Left colon (tissue), 2 donors: ENCODE measurements around the gene SYNC. TPM values are rescaled to one million over a fixed set of nuclear protein-coding genes. Genes with fewer than 3 reads are reported as not detected.
"Not testable (repeated sequence)": the region's sequence is repeated elsewhere in the genome, so short reads cannot be mapped to it uniquely, and the experiment has no call there.

Experiments used
- ATAC-seq: fragments of 200-7000 bp; cut with Tn5 transposase; one replicate; pipeline ENCODE4 v1.9.1; 2020; ENCODE audit warnings: mild to moderate bottlenecking, moderate library complexity
- DNase-seq, 2 donors: peaks; one replicate each; pipeline ENCODE4 v3.0.0-alpha.2; 2020
- intact Hi-C, 2 donors: fragments of 100-400 bp; cut with DNase I in 1 of 2; cut with micrococcal nuclease in 1 of 2; formaldehyde crosslinking; loops; one replicate each; pipeline versions ENCODE4 v1.11.2 to v1.14.0; 2022; cut with DNase I, micrococcal nuclease
- total RNA-seq, 2 donors: library from RNA; stranded (reverse); fragmentation: NEBNext Ultra II Directional; extraction: Animal tissue kit (Norgen Biotek cat#: 25700); gene quantifications; one replicate each; pipeline ENCODE4 v1.2.1, GENCODE V29; 2021
- donor health status: DM: no; HTN: no; CAD: no.
- donor health status: DM: yes; HTN: yes; CAD: no.

The SYNC gene
- total RNA-seq, 2 donors from 2014 or later = 16.4 to 20.3 TPM

DNA sequence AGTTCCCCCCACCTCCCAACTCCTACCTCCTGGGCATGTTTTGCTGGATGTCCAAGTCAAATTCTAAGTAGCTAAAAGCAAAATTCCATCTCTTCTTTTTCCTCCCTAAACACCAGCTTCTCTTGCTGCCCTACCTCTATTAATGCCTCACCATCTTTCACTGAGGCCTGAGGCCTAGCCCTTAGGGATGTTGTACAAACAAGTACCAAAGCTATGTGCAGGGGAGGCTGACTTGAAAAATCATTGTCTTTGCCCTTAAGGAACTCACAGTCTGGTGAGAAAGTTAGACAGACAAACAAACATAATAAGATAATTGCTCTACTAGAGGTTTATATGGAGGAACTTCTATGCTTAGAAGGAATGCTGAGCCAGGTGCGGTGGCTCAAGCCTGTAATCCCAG, 25.3 kb upstream of the SYNC start:
- DNase-seq (no peak), ATAC-seq (peak; percentile 20)
- intact Hi-C loops = no loop called here

DNA sequence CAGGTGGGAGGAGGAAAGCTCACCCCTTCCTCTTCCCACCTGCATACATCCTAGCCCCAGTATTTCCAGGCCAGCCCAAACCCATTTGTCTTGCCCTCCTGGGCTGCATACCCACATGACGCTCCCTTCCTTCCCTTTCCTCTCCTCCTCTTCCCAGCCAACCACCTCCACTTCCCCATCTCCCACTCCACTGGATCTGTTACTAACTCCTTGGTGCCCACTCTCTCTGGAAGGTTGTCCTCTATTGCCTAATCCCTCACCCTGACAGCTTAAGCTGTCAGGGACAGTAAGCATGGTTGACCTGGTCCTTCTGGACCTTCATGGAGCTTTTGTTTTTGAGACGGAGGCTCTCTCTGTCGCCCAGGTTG, 23.0 kb upstream of the SYNC start:
- ATAC-seq (no peak), DNase-seq (no peak)
- intact Hi-C loops = no loop called here

DNA sequence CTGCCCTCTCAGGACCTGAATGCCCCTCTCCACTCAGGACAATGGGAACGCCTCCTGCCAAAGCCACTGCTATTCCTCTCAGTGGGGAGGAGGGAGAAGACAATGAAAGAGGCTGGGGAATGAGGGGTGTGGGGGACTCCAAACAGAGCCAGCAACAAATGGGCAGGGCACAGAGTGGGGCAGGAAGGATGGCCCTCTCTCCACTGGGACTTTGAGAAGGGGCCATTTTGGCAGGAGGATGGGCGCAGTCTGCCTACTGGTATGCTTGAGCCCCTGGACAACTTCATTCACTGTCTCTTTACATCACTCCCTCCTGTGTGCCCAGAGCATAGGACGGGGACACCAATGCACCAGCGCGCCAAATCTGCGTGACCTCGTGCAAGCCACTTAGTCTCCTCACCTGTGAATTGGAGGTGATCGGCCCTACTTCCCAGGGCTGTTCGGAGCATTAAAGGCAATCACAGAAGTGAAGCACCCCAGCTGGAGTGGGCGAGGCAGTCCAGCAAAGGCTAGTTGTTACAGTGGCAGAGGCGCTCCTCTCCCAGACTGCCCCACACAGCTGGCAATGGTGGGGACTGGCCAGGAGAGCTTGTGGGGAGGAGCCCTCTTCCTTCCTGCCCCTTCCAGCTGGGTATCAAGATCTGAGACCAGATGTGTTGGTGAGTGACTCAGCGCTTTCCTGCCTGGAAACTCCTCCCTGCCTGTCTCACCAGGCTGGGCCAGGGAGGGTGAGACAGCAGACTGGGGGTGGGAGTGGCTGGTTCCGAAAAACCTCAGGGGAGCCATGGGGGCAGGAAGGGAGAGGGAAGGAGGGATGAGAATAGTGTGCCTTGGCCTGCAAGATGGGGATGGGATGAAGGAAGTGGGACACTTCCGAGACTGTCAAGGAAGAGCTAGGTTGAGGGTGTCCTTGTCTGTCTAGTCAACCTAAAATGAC, 22.4 kb upstream of the SYNC start:
- DNase-seq (peak; percentile 41 to 74), ATAC-seq (peak; percentile 84)
- intact Hi-C loops = no loop called here

DNA sequence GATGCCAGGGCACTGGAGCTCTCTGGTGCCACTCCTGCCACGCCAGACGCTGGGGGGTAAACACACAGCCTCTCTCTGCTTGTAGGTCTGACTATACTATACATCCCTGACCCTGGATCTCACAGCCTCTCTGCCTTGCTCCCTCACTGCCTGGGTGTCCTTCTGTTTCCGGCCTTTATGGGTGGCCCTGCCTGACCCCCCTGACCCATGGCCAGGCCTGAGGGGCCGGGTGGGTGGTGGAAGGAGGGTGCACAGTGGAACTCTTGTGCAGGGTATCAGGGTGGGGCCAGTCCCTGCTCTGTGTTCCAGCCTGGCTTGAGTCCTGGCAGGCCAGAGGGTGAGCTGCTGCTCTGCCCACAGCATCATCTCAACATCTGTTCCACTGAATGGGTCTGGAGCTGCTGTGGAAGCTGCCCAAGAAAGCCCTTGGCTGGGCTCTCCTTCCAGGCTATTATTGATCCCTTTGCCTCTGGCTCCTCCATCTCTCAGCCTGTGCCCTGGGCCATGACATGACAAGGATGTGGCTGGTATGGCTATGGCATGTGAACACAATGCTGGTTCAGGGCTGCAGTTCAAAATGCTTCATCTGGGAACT, 17.2 kb upstream of the SYNC start:
- ATAC-seq (no peak), DNase-seq (no peak)
- intact Hi-C loops = loop anchor here in 1 of 2 donors (10.0 kb wide), 1 partner anchor 55 kb away; no protein-coding TSS in a partner anchor

DNA sequence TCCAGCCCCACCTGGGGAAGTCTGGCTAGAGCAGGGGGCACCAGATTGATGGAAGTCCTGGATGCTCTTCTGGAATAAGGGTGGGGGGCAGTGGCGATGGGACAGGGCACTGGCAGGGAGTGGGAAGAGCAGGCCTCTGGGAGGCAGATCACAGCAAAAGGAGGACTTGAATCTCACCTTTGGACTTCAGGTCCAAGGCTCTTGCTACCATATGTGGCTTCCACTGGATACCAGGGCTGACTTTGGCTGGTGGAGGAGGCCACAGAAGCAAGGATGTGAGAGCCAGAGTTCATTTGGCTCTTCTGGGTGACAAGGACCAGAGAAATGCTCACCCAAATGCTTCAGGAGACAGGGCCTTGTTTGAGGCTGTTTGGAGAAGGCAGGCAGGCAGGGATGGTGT, 16.0 kb upstream of the SYNC start:
- DNase-seq (no peak), ATAC-seq (no peak)
- intact Hi-C loops = loop anchor here in 1 of 2 donors (10.0 kb wide), 1 partner anchor 56 kb away; no protein-coding TSS in a partner anchor

DNA sequence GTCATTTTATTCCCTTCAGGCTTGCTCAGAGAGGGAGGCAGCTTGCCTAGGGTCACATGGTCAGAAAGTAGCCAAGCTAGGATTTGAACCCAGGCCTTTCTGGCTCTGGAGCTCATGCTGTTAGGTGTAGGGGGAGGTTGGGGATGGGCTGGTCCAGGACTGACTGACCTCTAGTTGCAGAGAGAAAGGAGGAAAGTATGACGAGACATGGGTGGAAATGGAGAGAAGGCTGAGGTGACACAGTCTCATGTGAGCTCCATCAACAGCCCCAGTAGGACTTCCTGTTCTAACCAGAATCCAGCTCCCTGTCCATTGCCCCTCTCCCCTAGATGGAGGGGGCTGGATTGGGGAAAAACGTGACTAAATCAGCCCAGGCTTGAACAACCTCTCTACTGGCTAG, 15.5 kb upstream of the SYNC start:
- no peak for DNase-seq
- ATAC-seq = no peak
- intact Hi-C loops = loop anchor here in 1 of 2 donors (10.0 kb wide), 1 partner anchor 57 kb away; no protein-coding TSS in a partner anchor

DNA sequence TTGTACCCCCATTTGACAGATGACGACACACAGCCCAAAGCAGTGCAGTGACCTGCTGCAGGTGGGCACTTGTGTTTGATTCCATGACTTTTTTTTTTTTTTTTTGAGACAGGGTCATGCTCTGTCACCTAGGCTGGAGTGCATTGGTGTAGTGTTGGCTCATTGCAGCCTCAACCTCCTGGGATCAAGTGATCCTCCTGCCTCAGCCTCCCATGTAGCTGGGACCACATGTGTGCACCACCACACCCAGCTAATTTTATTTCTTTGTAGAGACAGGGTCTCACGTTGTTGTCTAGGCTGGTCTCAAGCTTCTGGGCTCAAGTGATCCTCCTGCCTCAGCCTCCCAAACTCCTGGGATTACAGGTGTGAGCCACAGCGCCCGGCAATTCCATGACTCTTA, 14.9 kb upstream of the SYNC start:
- DNase-seq (no peak), ATAC-seq (no peak)
- intact Hi-C loops = loop anchor here in 1 of 2 donors (10.0 kb wide), 1 partner anchor 57 kb away; no protein-coding TSS in a partner anchor

DNA sequence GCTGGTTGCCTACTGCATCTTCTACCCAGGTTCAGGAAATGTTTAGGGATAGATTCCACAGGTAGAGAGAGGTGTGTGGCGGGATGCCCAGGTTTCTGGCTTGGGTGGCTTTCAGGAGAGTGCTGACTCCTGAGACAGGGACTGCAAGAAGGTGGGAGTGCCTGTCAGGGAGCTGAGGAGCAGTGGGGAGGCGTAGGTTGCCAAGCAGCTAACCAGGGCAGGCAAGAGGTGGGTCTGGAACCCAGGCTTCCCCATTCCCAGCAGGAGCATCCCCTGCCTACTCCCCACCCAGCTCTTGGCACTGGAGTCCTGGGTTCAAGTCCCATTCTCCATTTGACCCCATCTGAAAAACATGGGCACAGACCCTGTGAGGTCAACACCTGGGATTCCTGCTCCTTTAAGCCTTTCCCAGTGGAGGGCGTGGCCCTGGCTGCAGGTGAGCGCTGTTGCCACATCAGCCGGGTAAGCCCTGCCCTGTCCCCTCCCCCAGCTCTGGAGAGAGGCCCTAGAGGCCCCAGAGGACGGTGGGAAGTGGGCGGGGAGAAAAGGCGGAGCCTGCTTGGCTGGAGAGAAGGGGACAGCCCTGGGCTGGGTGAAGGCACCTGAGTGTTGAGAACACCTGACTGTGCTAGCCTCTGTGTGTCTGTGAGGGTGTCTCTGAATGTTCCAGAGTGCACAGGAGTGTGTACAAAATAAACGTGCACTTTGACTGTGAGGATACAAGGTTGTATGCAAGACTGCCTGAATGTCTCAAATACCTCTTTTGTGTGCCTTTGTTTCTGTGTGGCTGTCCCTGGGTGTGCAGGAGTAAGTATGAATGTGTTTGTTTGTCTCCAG, 14.0 kb upstream of the SYNC start:
- ATAC-seq (peak; percentile 87), DNase-seq (peak; percentile 98)
- intact Hi-C loops = loop anchor here in 1 of 2 donors (10.0 kb wide), 1 partner anchor 58 kb away; no protein-coding TSS in a partner anchor

DNA sequence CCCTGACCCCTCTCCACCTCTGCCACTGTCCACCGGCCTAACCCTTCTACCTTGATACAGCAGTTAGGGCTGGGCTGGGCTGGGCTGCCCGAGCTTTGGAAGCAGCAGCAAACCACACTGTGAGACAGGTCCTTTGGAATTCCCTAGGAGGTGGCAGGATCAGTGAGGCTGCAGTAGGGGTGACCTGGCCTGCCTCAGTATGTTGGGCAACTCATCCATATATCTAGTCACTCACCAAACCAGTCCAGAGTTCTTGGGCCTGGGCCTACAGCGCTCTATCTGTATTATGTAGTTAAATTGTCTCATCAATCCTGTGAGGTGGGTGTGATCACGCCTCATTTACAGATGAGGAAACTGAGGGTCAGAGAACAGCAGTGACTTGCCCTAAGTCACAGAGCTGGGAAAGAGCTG, 13.3 kb upstream of the SYNC start:
- intact Hi-C loops = loop anchor here in 1 of 2 donors (10.0 kb wide), 1 partner anchor 59 kb away; no protein-coding TSS in a partner anchor
- DNase-seq (peak in 1 of 2 donors; percentile 34), ATAC-seq (peak; percentile 19)

DNA sequence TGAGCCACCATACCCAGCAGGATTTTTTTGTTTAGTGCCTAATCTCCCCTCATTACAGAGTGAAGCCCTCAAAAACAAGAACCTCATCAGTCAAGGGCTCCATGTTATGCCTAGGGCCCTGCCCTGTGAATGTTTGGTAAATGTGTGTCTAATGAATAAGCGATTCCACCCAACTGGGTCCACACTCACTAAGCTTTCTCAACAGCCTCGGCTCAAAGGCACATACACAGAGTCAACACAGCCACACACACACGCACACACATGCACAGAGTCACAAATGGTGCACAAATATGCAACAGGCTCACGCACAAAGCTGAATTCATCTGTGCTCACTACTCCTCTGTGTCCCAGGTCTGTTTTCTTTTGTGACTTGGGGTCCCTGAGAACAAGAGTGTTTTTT, 11.7 kb upstream of the SYNC start:
- ATAC-seq (no peak), DNase-seq (peak in 1 of 2 donors; percentile 35)
- intact Hi-C loops = loop anchor here in 1 of 2 donors (10.0 kb wide), 1 partner anchor 61 kb away; no protein-coding TSS in a partner anchor

DNA sequence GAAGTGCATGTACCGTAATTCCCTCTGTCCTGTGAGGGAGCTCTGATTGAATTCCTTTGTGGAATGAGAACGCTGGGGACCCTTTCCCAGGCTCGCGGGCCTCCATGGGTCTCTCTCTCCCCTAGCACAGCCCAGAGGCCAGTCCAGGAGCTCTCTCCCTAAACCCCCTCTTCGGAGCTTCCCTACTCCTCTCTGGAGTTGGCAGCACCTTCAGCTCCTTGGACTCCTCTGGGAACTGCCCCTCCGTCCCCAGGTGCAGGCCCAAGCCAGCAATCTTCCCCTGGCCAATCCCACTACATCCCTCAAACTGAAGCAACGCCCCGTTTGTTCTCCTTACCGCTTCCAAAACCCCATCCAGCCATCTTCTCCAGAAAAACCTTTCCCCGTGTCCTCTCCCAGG, 10.5 kb upstream of the SYNC start:
- DNase-seq (no peak), ATAC-seq (no peak)
- intact Hi-C loops = loop anchor here (2.0 to 10.0 kb wide), 2 partner anchors 60 to 62 kb away; no protein-coding TSS in a partner anchor

DNA sequence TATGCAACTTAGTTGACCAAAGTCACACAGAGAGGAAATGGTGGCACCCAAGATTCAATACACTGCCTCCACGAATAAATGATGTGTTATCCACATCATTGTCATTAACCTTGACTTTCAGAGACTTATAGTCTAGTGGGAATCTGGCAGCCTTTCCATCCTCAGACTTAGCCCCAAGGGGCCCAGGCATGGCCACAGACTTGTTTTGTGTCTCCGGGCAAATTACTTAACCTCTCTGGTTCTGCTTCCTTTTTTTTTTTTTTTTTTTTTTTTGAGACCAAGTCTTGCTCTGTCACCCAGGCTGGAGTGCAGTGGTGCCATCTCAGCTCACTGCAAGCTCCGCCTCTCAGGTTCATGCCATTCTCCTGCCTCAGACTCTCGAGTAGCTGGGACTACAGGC, 8.7 kb upstream of the SYNC start:
- ATAC-seq, DNase-seq: not testable (repeated sequence)
- intact Hi-C loops = loop anchor here in 1 of 2 donors (10.0 kb wide), 1 partner anchor 64 kb away; no protein-coding TSS in a partner anchor

DNA sequence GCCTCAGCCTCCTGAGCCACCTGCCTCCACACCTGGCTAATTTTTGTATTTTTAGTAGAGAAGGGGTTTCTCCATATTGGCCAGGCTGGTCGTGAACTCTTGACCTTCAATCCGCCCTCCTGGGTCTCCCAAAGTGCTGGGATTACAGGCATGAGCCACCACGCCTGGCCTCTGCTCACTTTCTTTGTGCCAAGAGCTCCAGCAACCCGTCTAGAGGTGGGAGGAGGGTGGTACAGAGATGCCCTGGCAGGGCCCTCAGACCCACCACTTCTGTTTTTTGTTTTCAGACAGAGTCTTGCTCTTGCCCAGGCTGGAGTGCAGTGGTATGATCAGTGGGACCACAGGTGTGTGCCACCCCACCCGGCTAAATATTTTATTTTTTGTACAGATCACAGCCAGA, 6.9 kb upstream of the SYNC start:
- intact Hi-C loops = no loop called here
- no peak for ATAC-seq
- DNase-seq = no peak

DNA sequence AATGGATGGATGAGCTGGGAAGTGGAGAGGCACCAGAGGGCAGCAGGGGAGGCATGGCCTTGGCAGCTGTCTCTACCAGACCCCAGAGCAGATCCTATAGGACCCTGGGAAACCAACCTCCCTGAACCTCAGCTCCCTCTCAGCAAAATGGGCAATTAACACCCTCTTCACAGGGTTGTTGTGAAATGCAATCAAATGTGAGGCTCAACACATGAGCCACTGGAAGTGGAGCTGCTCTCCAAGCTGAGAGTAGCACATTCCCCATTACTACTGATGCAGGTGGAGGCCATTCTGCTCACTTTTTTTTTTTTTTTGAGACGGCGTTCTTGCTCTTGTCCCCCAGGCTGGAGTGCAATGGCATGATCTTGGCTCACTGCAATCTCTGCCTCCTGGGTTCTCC, 6.5 kb upstream of the SYNC start:
- intact Hi-C loops = no loop called here
- DNase-seq = no peak
- no peak for ATAC-seq

DNA sequence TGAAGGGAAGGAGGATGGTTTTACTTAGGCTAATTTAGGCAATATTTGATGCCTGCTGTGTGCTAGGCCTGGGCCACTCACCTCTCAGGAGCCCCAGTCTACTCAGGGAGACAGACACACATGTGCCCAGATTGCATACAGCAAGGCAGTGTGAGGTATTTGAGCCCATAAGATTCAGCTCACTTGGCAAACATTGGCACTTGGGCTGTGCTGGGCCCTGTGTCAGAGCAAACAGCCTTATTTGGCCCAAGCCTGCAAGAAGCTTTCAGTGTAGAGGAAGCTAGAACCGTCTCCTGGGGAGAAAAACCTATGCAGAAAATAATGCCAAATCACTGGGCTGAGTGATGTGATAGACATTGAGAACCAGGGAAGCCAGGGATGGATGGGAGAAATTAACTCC, 3.9 kb upstream of the SYNC start:
- no peak for DNase-seq
- intact Hi-C loops = no loop called here
- no peak for ATAC-seq

DNA sequence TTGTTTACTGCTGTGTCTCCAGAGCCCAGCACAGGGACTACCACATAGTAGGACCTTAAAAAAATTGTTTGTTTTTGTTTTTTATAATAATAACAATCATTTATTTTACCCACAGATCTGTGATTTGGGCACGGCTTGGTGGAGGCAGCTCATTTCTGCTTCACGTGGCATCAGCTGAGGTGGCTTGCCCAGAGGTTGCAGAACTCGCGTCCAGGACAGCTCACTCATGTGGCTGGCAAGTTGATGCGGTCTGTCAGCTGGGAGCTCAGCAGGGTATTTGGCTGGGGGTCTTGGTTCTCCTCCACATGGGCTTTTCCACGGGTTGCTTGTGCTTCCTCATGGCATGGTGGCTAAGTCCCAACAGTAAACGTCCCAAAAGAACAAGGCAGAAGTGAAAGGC, 2.9 kb upstream of the SYNC start:
- DNase-seq = no peak
- intact Hi-C loops = no loop called here
- no peak for ATAC-seq

DNA sequence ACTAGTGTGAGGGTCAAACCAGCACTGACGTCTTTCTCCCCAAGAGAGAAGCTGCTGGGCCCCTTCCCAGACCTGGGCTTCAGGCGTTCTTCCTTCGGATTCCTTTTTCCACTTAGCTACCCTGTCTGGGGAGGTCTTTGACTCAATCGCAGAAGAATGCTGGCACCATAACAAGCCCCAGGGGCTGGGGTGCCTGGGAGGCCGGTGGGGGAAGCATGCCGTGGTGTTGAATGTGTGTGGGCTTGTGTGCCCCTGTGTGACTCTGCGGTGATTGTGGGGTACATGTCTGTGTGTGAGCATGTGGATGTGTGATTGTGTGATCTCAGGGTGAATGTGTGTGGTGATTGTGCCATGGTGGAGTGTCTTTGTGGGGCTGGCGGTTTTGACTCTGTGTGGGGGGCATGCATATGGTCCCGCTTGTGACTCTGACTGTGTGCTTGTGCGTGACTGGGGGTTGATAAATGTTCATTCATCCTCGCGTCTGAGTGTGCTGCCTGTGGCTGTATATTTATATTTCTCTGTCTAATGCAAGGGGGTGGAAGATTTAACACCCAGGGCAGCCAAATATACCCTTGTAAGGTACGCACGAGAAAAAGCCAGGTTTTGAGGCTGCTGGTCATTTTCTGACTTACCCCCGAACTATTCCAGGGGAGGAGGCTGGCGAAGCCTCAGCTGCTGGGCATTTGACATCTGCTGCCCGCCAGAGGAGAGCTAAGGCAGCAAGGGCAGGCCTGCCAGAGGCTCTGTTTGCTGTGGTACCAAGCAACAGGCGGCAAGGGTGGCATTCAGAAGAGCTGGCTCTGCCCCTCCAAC, 1.1 kb upstream of the SYNC start:
- intact Hi-C loops = no loop called here
- ATAC-seq = no peak
- DNase-seq = no peak

DNA sequence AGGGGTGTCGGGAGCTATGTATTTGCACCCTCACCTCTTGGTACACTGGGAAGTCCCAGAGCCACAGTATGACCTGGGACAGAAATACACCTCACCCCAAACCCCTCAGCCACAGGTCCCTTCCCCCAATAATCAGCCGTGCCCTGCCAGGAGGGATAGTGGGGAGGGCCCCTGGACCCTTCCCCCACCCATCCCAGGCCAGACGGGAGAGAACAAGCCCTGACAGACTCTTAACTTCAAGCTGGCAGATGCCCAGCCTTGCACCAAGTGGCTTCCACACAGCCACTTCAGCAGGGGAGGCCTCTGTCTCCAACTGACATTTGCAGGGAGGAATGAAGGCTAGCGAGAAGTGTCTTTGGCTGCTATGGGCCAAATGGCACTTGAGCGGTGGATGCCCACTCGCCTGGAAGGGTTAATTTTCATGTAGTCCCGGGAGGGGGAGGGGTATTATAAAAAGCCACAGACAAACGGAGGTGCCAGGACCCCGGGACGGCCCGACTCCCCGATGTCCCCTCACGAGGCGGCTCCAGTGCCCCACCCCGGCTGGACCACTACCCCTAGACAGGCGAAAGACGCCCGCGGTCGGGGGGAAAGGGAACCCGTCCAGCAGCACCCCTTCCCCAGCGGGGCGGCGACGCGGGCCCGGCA, 495 bp downstream of the SYNC start:
- peak in 1 of 2 donors; percentile 46 for DNase-seq
- intact Hi-C loops = no loop called here
- ATAC-seq = peak; percentile 18
